ENCODE results near the gene SEMA3E. TPM values are rescaled to one million over a fixed set of nuclear protein-coding genes. Genes with fewer than 3 reads are reported as not detected.

Gene SEMA3E
- total RNA-seq, 1 experiment from 2014 or later, result 3.6 TPM

DNA sequence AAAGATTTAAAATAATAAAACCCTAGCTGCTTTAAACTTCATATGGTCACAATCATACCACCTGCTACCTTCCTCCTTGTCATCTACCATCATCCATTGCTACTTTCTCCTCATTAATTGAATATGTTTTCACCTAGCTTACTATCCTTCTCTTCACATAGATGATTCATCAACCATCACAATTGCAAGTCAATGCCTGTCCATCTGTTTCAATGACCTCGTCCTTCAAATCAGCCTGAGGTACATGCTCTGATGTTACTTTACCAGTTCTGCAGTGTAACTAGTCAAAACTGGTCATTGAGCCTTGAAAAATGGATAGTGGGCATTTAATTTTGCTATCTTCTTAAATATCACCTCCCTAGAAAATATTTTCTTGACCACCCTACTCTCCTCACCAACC is 164.7 kb downstream of the SEMA3E start:
- no peak overlapping the region for H3K4me3 ChIP-seq (ENCODE audit: low read length)
- CTCF ChIA-PET, result no interaction called here
- no peaks in the 10 kb centered on the region for H3K27me3 ChIP-seq (ENCODE audit: low read length)

GRCh38 chr7:83478616-83479015 is 170.3 kb downstream of the SEMA3E start:
- Histone ChIP-seq H3K4me3 (ENCODE audit: low read length) (no peak overlapping the region), H3K27ac (ENCODE audit: low read length) (no peak overlapping the region), H3K4me1 (ENCODE audit: insufficient read depth, low read length) (no peaks in the 10 kb centered on the region), H3K4me2 (ENCODE audit: low read length) (no peak overlapping the region), H3F3A (ENCODE audit: low read length, unreplicated experiment) (no peaks in the 10 kb centered on the region), H3K27me3 (ENCODE audit: low read length) (no peaks in the 10 kb centered on the region), H3K9me3 (ENCODE audit: low read length) (no peaks in the 10 kb centered on the region), H4K20me1 (ENCODE audit: low read length) (no peaks in the 10 kb centered on the region), H3K79me2 (ENCODE audit: low read length) (no peaks in the 10 kb centered on the region), H3K9me2 (replicated peaks; ENCODE audit: low read length) (no peaks in the 10 kb centered on the region), H3K36me3 (ENCODE audit: low read depth, low read length) (no peaks in the 10 kb centered on the region), H3K9ac (ENCODE audit: low read length) (no peak overlapping the region), H2AFZ (ENCODE audit: low read length) (no peak overlapping the region)
- intact Hi-C loops (cut with micrococcal nuclease), result no loop called here
- ATAC-seq (no peak), DNase-seq (no peak)
- ChIA-PET CTCF (no interaction called here), POLR2A (ENCODE audit: unreplicated experiment) (no interaction called here)
- BruUV-seq (replicated peaks), result no TSS peak
- TF ChIP-seq EZH2 (IDR thresholded peaks at IDR 0.05; ENCODE audit: low read length, unreplicated experiment) (no peak), EZH2phosphoT487 (IDR thresholded peaks at IDR 0.05; ENCODE audit: borderline replicate concordance, low read length) (no peak), CTCF (conservative IDR thresholded peaks at IDR 0.05; ENCODE audit: low read depth, low read length) (no peak)

More for the DNA sequence above, 164.7 kb downstream of the SEMA3E start:
- intact Hi-C loops (cut with micrococcal nuclease), result no loop called here
- TF ChIP-seq EZH2phosphoT487 (IDR thresholded peaks at IDR 0.05; ENCODE audit: borderline replicate concordance, low read length) (no peak), EZH2 (IDR thresholded peaks at IDR 0.05; ENCODE audit: low read length, unreplicated experiment) (no peak), CTCF (conservative IDR thresholded peaks at IDR 0.05; ENCODE audit: low read depth, low read length) (no peak)
- Histone ChIP-seq H3F3A (ENCODE audit: low read length, unreplicated experiment) (no peaks in the 10 kb centered on the region), H3K4me2 (ENCODE audit: low read length) (no peak overlapping the region), H3K4me1 (ENCODE audit: insufficient read depth, low read length) (peaks cover 10% of the 10 kb centered on the region; the same call in 1 of the 2 replicates), H3K27ac (ENCODE audit: low read length) (no peak overlapping the region), H3K9ac (ENCODE audit: low read length) (no peak overlapping the region), H3K36me3 (ENCODE audit: low read depth, low read length) (no peaks in the 10 kb centered on the region), H4K20me1 (ENCODE audit: low read length) (no peaks in the 10 kb centered on the region), H3K79me2 (ENCODE audit: low read length) (no peaks in the 10 kb centered on the region), H3K9me2 (replicated peaks; ENCODE audit: low read length) (no peaks in the 10 kb centered on the region), H2AFZ (ENCODE audit: low read length) (no peak overlapping the region), H3K9me3 (ENCODE audit: low read length) (no peaks in the 10 kb centered on the region)
- POLR2A ChIA-PET (ENCODE audit: unreplicated experiment), result interaction anchor here (0.5 kb wide), 1 partner anchor 394 kb away, joined by 6 read pairs; no protein-coding TSS in a partner anchor
- DNase-seq (no peak), ATAC-seq (no peak)
- BruUV-seq (replicated peaks), result no TSS peak

DNA sequence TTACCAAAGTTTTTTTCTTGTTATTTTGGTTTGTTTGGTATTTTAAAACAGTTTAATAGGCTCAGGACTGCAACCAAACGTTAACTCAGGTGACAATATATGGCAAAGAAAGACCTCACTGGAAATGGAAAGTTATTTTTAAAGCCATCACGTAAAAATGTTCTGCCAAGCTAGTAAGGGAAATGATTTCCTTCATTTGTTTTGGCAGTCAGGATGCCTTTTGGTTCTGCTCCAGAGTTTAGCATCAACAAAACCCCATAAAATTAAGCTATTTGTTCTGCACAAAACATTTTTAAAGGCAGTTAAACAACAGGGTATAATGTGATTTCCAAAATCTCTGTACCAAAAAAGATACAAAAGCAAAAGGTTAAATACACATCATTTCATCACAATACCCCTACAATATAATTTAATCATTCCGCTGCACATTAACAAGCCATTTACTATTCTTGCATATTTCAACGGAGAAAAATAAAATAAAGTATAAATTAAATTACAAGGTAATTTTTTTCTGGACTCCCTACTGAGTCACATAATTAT is 172.4 kb downstream of the SEMA3E start:
- Histone ChIP-seq H3K9me3 (ENCODE audit: low read length) (no peaks in the 10 kb centered on the region), H3K4me3 (ENCODE audit: low read length) (no peak overlapping the region), H3K4me1 (ENCODE audit: insufficient read depth, low read length) (no peaks in the 10 kb centered on the region), H3K79me2 (ENCODE audit: low read length) (no peaks in the 10 kb centered on the region), H2AFZ (ENCODE audit: low read length) (no peak overlapping the region), H3K27me3 (ENCODE audit: low read length) (no peaks in the 10 kb centered on the region), H3K27ac (ENCODE audit: low read length) (no peak overlapping the region), H3K36me3 (ENCODE audit: low read depth, low read length) (no peaks in the 10 kb centered on the region), H3K4me2 (ENCODE audit: low read length) (no peak overlapping the region), H4K20me1 (ENCODE audit: low read length) (no peaks in the 10 kb centered on the region), H3K9me2 (replicated peaks; ENCODE audit: low read length) (no peaks in the 10 kb centered on the region), H3F3A (ENCODE audit: low read length, unreplicated experiment) (no peaks in the 10 kb centered on the region), H3K9ac (ENCODE audit: low read length) (no peak overlapping the region)
- ATAC-seq, result no peak
- POLR2A ChIA-PET (ENCODE audit: unreplicated experiment), result no interaction called here
- CTCF ChIA-PET, result interaction anchor here (0.6 kb wide), 1 partner anchor 58 kb away, joined by 3 read pairs; no protein-coding TSS in a partner anchor
- TF ChIP-seq EZH2phosphoT487 (IDR thresholded peaks at IDR 0.05; ENCODE audit: borderline replicate concordance, low read length) (no peak), EZH2 (IDR thresholded peaks at IDR 0.05; ENCODE audit: low read length, unreplicated experiment) (no peak), CTCF (conservative IDR thresholded peaks at IDR 0.05; ENCODE audit: low read depth, low read length) (no peak)
- no peak for DNase-seq
- no TSS peak for BruUV-seq (replicated peaks)
- intact Hi-C loops (cut with micrococcal nuclease), result no loop called here

All from PC-3 (cell line).